Tibial nerve (tissue), 3 donors: ENCODE results near the gene SH3GL3.

ENCODE experiments used
- POLR2A ChIP-seq, 2 donors: fragments of 450-650 bp; IDR thresholded peaks; one replicate each; pipeline ENCODE4 v1.6.1; 2017; ENCODE audit warnings: antibody characterized with exemption in 2 of 2, mild to moderate bottlenecking in 2 of 2, moderate library complexity in 2 of 2
- TF ChIP-seq, protein P1 (sequence below), 5 experiments: fragments of 200-600 bp in 3 of 5; fragments of 450-650 bp in 2 of 5; sonication (generic) in 3 of 5; IDR thresholded peaks; one replicate each; pipeline ENCODE4 v1.5.1; 2016 to 2019; ENCODE audit warnings: antibody characterized with exemption in 5 of 5, mild to moderate bottlenecking in 3 of 5, moderate library complexity in 2 of 5

DNA sequence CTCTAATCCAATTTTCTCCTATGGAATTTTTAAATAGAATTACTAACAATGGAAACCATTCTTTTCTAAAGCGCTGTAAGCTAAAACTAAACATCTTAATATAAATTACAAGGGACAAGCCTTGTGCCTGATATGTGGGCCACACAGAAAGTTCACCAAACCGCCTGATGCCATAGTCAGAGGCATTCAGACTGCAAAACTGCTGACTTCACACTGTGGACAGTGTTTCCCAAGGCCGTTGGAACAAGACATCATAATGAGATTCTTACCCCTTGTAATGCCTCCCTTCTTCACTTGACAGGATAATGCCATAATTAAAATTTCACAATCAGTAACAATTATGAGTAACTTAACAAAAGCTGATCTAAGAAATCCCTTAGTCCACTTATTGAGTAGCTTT is 14.9 kb downstream of the SH3GL3 start:
- TF ChIP-seq, protein P1, sequence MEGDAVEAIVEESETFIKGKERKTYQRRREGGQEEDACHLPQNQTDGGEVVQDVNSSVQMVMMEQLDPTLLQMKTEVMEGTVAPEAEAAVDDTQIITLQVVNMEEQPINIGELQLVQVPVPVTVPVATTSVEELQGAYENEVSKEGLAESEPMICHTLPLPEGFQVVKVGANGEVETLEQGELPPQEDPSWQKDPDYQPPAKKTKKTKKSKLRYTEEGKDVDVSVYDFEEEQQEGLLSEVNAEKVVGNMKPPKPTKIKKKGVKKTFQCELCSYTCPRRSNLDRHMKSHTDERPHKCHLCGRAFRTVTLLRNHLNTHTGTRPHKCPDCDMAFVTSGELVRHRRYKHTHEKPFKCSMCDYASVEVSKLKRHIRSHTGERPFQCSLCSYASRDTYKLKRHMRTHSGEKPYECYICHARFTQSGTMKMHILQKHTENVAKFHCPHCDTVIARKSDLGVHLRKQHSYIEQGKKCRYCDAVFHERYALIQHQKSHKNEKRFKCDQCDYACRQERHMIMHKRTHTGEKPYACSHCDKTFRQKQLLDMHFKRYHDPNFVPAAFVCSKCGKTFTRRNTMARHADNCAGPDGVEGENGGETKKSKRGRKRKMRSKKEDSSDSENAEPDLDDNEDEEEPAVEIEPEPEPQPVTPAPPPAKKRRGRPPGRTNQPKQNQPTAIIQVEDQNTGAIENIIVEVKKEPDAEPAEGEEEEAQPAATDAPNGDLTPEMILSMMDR (IDR thresholded peaks at IDR 0.05): no peak
- no peak for TF ChIP-seq POLR2A (IDR thresholded peaks at IDR 0.05)
